ENCODE data around the gene DLG2. TPM values are rescaled to one million over a fixed set of nuclear protein-coding genes. Genes with fewer than 3 reads are reported as not detected.

The DLG2 gene
- total and polyA plus RNA-seq, 2 of the 4 experiments (the other 2 are of a cell fraction), result 0.31 to 0.36 TPM

- H3K56ac ChIP-seq (ENCODE audit: extremely low read depth, insufficient read depth, low read length), result no peak overlapping the region
- no peak overlapping the region for H3K27ac ChIP-seq (ENCODE audit: insufficient read depth, low read length)
- CTCF ChIA-PET, result no interaction called here
- ATAC-seq (ENCODE audit: low read depth) (no peak), DNase-seq (no peak)
- TF ChIP-seq RFX5 (IDR thresholded peaks at IDR 0.05; ENCODE audit: low read depth, low read length) (no peak), POLR2A (IDR thresholded peaks at IDR 0.05; ENCODE audit: low read depth, low read length) (no peak), USF2 (IDR thresholded peaks at IDR 0.05; ENCODE audit: low read depth, low read length) (no peak), FOS (IDR thresholded peaks at IDR 0.05; ENCODE audit: low read depth, low read length) (no peak), RCOR1 (IDR thresholded peaks at IDR 0.05; ENCODE audit: insufficient replicate concordance, low read length) (no peak), RAD21 (IDR thresholded peaks at IDR 0.05; ENCODE audit: low read length) (no peak), CHD1 (IDR thresholded peaks at IDR 0.05; ENCODE audit: low read depth, low read length) (no peak), BHLHE40 (IDR thresholded peaks at IDR 0.05; ENCODE audit: low read depth, low read length) (no peak), SMC3 (IDR thresholded peaks at IDR 0.05; ENCODE audit: low read depth, low read length) (no peak), MAZ (IDR thresholded peaks at IDR 0.05; ENCODE audit: borderline replicate concordance, low read depth, low read length) (no peak), ELK1 (IDR thresholded peaks at IDR 0.05; ENCODE audit: borderline replicate concordance, low read depth, low read length) (no peak), MXI1 (IDR thresholded peaks at IDR 0.05; ENCODE audit: borderline replicate concordance, low read depth, low read length) (no peak), CEBPB (IDR thresholded peaks at IDR 0.05; ENCODE audit: low read depth, low read length) (no peak), CTCF (conservative IDR thresholded peaks at IDR 0.05; ENCODE audit: low read depth, low read length) (no peak)
- H3K4me3 ChIP-seq (ENCODE audit: insufficient read depth, low read depth, low read length), result no peak overlapping the region
- no TSS peak for BruUV-seq (replicated peaks)
- no peaks in the 10 kb centered on the region for H3K9me3 ChIP-seq (ENCODE audit: control insufficient read depth, insufficient read depth, low read length)
- no peak overlapping the region for H3K9ac ChIP-seq (ENCODE audit: low read depth, low read length)
- no peak overlapping the region for H3K4me2 ChIP-seq (ENCODE audit: low read depth, low read length)
- in situ Hi-C loops (cut with MboI; ENCODE audit: low sequenced_read_pairs), result no loop called here
- POLR2A ChIA-PET (ENCODE audit: unreplicated experiment), result no interaction called here
- H3K4ac ChIP-seq (ENCODE audit: low read depth, low read length), result no peak overlapping the region
- H2AK9ac ChIP-seq (replicated peaks; ENCODE audit: low read depth, low read length, poor library complexity), result no peak overlapping the region
- H3K9me1 ChIP-seq (ENCODE audit: insufficient read depth, low read length), result no peaks in the 10 kb centered on the region
- no peak overlapping the region for H4K5ac ChIP-seq (ENCODE audit: low read depth, low read length)
- H2AFZ ChIP-seq (replicated peaks; ENCODE audit: low read length, poor library complexity), result no peak overlapping the region
- H2BK120ac ChIP-seq (ENCODE audit: low read depth, low read length), result no peak overlapping the region
- no peak overlapping the region for H3K18ac ChIP-seq (ENCODE audit: low read depth, low read length)
- no peaks in the 10 kb centered on the region for H4K20me1 ChIP-seq (ENCODE audit: insufficient read depth, low read length)
- H3K4me1 ChIP-seq (ENCODE audit: control insufficient read depth, insufficient read depth, low read length), result no peaks in the 10 kb centered on the region
- no peak overlapping the region for H2BK15ac ChIP-seq (ENCODE audit: low read depth, low read length)
- no CpG with 5 or more reads among the region's 1 CpG for WGBS, 2 experiments (ENCODE audit: extremely low coverage in 2 of 2, insufficient read length in 1 of 2)
- H3K23ac ChIP-seq (ENCODE audit: low read depth, low read length), result no peak overlapping the region
- dilution Hi-C loops (cut with HindIII; ENCODE audit: low sequenced_read_pairs, unreplicated experiment), result no loop called here
- H4K8ac ChIP-seq (ENCODE audit: low read depth in 2 of 2, low read length in 2 of 2), result no peak overlapping the region
- H3K14ac ChIP-seq (replicated peaks; ENCODE audit: low read depth, low read length), result no peak overlapping the region
- H2AK5ac ChIP-seq (ENCODE audit: low read depth, low read length), result no peak overlapping the region
- no peak overlapping the region for H2BK20ac ChIP-seq (ENCODE audit: low read depth, low read length)
- H2BK5ac ChIP-seq (ENCODE audit: low read depth, low read length, poor library complexity, severe bottlenecking), result no peak overlapping the region
- no peak overlapping the region for H4K91ac ChIP-seq (ENCODE audit: insufficient read depth, low read depth, low read length)
- H3K36me3 ChIP-seq (ENCODE audit: control insufficient read depth, insufficient read depth, low read length), result no peaks in the 10 kb centered on the region
- H3K27me3 ChIP-seq (ENCODE audit: control insufficient read depth, insufficient read depth, low read length), result no peaks in the 10 kb centered on the region
- intact Hi-C loops (cut with micrococcal nuclease), result no loop called here
- no peaks in the 10 kb centered on the region for H3K79me1 ChIP-seq (ENCODE audit: low read depth in 1 of 2, low read length in 2 of 2)
These were observed 1704.2 kb downstream of the DLG2 start for GRCh38 chr11:83922953-83923352.

All from IMR-90 (cell line).